NCI-H226 (cell line): ENCODE results near the gene SUN3.

Source experiments
- DNase-seq: peaks from one replicate; pipeline ENCODE4 v3.0.0-alpha.2; 2015

SUN3 gene

DNA sequence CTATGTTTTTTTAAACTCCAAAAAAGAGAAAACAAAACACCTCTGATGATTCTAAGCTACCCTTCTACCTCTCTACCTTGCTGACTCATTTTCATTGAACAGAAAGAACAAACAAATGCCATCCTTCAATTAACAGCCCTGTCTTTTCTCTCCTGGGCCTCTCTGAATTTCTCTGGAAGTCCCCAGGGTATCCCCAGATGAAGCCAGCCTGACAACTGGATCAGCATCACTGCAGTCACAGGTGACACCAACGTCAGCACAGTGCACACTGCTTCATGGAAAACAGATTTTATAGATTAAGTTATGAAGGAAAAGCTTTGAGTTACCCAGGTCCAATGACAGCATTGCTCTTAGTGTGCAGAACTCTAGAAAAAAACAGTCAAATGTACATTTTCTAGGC is 55.2 kb downstream of the SUN3 start:
- no peak for DNase-seq

DNA sequence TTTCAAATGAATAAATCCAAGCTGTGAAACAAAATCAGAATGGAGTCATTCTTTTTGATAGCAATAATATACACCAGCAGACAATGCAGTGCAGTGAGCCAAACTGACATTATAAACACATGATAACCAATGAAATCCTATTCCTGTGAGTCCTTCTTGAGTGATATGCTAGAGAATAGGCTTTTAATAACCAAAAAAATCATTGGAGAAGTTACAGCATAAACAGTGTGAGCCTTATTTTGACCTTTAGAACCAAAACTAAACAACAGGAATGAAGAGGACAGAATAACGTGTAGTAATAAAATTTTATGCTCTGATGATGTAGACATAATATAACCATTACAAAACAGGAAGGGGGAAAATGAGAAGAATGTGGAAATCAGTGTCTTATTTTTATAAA is 58.1 kb downstream of the SUN3 start:
- no peak for DNase-seq

DNA sequence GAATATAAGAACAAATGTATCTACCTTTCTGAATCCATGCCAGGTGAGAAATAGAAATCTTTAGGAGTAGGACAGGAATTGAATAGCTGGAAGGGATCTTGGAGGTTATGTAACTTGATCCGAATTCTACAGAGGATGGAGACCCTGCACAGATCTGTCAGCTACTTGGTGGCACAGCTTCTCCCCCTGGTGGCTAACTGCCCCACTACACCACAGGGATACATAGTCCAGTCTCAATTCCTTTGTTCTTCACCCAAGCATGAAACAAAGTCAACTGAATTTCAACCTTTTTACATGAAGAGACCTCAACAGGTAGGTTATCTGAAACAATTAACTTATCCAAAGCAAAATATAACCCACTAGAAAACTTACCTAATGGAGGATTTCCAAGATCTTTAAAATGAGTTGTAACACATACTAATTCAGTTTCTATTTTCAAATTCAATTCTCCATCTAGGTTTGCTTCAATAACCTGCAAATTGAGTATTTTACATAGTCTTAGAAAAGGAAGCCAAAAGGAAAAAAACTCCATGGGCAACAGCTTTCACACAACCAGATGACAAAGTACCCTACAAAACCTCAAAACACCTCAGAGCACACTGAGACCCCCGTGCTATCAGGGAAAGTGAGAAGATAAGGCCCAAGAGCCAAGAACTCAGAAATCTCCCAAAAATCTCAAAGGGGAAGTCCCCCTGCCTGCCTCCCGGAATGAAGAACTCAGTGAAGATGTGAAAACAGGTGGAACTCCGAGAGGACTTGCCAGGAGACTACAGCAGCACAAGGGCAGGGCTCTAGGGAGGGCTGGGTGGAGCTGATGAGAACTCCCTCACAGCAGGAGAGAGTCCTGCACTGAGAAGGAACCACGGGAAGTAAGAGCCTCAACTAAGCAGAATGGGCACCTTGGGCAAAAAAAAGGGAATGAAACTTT is 59.8 kb downstream of the SUN3 start:
- peak; percentile 15 for DNase-seq

GRCh38 chr7:47967708-47968107 is 61.2 kb downstream of the SUN3 start:
- DNase-seq = no peak

DNA sequence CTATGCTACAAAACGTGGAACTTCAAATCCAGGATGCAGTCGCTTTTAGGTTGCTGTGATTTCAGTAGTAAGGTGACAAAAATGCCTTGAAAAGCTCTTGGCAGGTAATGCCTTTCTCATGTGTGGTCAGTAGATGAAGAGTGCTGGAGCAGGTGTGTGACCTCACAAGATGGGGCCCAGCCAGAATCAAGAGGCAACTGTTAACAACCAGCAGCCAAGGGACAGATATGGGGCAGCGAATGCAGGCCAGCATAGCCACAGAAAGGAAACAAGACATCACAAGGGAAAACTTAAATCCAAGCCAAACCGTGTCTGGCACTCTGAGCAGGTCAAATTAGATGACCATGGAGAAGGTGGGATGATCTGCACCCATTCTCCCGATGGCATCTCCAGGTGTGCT is 61.8 kb downstream of the SUN3 start:
- DNase-seq = no peak

- DNase-seq = no peak
Observed at GRCh38 chr7:47965456-47965855, 63.5 kb downstream of the SUN3 start.

GRCh38 chr7:47962262-47962661 is 66.6 kb downstream of the SUN3 start:
- DNase-seq = no peak

DNA sequence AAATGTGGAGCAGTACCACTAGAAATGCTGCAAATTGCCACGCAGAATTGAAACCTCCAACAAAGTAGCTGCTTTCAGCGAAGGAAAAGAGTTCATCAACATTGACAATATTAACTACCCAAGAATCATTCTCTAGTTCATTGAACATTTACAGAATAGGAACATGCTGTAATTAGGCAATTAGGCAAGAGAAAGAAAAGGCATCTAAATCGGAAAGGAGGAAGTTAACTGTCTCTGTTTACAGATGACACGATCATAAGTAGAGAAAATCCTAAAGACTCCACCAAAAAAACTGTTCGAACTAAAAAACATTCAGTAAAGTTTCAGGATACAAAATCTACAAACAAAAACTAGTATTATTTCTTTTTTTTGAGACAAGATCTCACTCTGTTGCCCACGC is 71.8 kb downstream of the SUN3 start:
- no peak for DNase-seq

DNA sequence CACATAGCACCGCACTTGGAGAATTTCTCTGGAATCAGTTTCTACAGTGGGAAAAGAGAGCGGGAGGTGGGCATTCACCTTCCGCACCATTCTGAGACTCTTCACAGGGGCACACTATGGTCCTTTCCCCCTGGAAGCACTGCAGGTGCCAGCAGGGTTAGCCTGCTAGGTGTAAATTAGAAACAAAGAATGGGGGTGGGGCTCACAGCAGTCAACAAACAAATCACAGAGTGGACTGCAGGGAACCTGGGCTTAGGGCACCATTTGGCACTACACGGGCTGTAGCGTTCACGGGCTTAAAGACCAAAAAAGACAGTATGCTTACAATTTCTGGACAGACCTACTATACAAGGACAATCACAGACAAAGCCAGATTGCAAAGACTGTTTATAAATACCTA is 72.7 kb downstream of the SUN3 start:
- no peak for DNase-seq

DNA sequence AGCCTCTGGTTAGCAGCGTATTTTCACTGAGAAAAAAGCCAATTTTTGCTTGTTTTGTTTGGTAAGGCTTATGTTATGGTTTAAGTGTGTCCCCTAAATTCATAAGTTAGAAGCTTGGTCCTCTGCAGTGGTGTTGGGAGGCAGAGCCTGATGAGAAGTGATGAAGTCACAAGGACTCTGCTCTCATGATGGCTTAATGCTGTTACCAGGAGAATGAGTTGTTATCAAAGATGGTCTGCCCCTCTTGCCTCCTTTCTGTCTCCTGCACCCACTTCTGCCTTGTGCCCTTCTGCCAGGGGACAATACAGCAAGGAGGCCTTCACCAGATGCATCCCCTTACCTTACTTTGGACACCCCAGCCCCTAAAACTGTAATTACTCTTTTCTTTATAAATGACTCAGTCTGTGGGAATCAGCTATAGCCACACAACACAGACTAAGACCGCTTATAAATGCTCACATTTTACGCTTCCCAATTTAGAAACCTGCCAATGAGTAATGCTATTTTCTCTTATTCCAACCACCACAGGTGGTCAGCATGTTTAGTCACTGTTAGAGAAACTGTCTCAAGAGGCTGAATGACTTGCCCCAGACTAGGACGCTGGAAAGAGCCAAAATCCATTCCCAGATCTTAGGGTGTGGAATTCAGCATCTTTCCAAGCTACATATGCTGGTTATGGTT is 74.5 kb downstream of the SUN3 start:
- DNase-seq = no peak

DNA sequence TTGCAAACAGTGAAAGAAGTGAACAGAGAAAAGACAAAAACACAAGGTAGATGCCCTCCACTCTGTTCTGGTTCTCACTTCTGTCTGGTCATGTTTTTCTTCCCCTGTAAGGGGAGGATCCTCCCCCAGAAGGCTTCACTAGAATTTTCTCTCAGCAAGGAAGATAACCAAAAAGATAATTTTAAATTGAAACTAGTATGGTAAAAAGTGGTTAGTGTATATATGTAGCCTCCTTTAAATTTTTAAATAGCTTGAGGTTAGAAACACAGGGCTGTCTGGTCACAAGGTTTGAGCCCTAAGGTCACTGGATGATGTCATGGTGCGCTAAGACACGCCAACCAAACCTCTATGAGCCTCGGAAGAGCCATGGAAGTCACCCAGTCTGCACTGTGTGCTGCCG is 75.1 kb downstream of the SUN3 start:
- no peak for DNase-seq

DNA sequence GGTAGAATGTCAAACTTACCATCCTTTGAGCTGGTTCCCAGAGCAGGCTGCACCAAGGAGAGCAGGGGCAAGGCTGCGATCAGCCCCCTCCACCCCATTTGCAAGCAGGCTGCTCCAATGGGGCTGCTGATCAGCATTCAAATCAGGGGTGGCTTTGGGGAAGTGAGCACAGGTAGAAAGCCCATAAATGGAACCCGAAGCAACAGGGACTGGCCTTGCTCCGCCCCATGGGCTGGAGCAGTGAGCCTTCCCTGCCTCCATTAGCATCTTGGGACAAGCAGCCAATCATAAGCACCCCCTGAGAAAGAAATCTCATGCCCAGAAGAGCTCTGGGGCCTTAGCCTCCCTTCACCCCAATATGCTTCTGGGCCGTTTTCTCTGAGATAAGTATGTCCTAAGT is 76.7 kb downstream of the SUN3 start:
- no peak for DNase-seq

- DNase-seq = no peak
Observed at GRCh38 chr7:47951374-47951773, 77.5 kb downstream of the SUN3 start.

- DNase-seq = no peak
Observed at GRCh38 chr7:47950714-47951113, 78.2 kb downstream of the SUN3 start.

GRCh38 chr7:47949703-47950102 is 79.2 kb downstream of the SUN3 start:
- no peak for DNase-seq

DNA sequence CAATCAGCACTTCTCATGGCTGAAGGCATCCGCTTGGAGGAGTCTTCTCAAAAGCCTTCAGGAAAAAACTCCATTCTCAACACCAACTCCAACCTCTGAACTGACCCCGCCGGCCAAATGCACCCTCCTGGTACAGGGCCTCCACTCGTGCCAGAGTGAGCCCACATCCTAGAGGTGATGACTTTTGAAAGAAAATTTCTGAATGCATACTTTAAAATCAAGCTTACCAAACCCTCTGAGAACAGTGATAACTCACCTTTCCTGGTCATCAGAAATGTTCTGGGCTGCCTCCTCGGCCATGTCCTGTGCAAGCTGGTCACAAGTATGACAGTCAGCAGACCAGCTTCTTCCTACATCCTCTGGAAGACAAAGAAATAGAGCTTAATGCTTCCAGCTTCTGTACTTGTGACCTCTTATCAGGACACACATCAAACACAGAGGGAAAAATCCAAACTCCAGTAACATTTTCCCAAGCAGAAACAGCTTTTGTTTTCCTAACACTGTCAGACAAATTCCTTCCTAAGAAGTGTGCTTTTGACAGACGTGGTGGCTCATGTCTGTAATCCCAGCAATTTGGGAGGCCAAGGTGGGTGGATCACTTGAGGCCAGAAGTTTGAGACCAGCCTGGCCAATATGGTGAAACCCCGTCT is 80.6 kb downstream of the SUN3 start, which contains the start of gene PKD1L1:
TSS of gene PKD1L1 (minus strand) at position 326 of the 650 bp plus-strand sequence. CDS start at position 300, 26 bp downstream.
- DNase-seq = no peak

GRCh38 chr7:47947355-47947749 is 81.6 kb downstream of the SUN3 start:
- no peak for DNase-seq

GRCh38 chr7:47946581-47947354 is 82.1 kb downstream of the SUN3 start:
- DNase-seq = no peak

GRCh38 chr7:47945261-47946015 is 83.5 kb downstream of the SUN3 start:
- DNase-seq = no peak

DNA sequence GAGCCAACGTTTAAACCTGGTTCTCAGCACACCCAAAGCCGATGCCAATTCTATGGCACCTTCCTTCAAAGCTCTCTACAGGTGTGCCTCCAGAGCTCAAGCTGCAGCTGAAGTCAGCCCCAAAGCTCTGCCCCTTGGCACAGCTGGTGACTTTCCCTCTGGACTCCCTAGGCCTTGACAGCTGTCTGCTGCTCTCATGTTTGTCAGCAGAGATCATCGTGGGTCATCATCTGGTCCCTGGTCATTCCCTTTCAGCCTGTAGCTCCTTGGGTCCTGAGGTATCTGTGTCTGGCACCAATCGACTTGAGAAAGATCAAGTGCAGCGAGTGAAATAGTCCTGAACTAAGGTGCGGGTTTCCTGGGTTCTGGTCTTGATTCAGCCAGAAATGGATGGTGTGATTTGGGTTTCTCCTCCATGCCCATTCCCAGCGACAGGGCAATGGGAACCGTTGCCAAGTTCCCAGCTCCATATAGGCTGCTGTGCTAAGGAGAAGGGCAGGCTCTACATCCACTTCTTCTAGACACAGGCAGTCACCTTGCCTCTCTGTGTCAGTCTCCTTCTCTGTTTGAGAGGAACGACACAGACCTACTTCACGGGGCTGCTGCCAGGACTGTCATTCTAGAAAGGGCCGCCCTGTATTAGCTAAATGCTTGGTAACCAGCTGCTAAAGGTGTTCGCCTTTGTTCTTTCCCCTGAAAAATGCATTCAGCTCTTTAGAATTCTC is 84.2 kb downstream of the SUN3 start:
- DNase-seq = no peak

GRCh38 chr7:47943676-47944474 is 85.0 kb downstream of the SUN3 start:
- no peak for DNase-seq
